ENCODE data around the gene PRELID2.

PRELID2 gene

GRCh38 chr5:145792840-145793239, 42.3 kb downstream of the PRELID2 start:
- no peak for DNase-seq

DNA sequence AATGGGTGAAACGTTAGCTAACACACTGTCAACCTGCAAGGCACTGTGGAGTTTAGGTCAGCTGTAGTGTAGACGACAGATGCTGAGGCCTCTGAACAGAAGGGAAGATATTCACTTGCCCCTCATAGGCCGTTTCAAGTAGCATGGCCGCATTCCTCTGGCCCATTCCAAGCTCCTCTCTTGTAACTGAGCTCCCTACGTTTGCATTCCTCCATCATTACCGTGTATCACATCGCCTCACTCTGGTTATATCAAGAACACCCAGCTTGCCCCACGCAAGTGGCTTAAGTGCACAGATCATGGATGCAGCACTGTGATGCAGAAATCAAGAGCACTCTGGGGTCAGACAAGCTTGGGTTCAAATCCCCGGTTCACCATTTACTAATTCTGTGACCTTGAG, 43.3 kb downstream of the PRELID2 start:
- DNase-seq = no peak

- DNase-seq = no peak
These were observed 47.1 kb downstream of the PRELID2 start for GRCh38 chr5:145787996-145788395.

- DNase-seq = no peak
These were observed 47.6 kb downstream of the PRELID2 start for GRCh38 chr5:145787507-145787906.

DNA sequence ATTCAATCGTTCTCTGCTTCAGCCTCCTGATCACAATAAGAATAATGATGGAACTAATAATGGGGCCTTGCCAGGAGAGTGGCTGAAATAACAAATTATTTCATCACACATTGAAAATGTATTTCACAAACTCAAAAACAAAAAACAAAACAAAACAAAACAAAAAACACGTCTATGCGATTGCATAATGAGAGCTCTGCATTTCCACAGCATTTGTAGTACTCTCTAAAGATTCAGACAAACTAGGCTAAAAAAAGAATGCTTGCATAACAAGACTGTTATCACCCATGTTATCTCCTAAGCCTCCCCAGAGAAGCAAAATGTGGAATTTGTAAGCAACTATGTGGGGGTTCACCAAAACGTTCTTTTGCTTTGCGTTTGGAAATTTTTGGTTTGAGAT, 48.1 kb downstream of the PRELID2 start:
- DNase-seq = no peak

- no peak for DNase-seq
These were observed 54.2 kb downstream of the PRELID2 start for GRCh38 chr5:145780982-145781381.

- DNase-seq = no peak
These were observed 56.8 kb downstream of the PRELID2 start for GRCh38 chr5:145778144-145778900.

GRCh38 chr5:145777445-145778063, 57.6 kb downstream of the PRELID2 start:
- DNase-seq = no peak

DNA sequence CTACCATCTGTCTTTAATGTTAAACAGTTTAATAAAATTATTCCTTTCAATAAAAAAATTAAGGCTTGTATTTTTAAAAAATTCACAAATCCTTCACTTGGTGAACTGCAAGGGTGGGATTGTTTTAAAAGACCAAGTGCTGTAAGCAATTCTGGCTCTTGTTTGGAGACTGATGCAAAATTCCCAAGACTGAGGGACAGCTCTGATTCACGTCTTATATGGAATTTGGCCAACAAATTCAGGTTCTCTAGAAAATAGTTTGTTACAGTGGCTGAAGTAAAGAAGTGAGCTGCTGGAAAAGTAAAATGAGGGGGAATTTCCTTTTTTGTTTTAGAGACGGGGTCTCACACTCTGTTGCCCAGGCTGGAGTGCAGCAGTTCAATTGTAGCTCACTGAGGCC, 58.3 kb downstream of the PRELID2 start:
- DNase-seq = no peak

GRCh38 chr5:145775893-145776444, 59.2 kb downstream of the PRELID2 start:
- DNase-seq = no peak

DNA sequence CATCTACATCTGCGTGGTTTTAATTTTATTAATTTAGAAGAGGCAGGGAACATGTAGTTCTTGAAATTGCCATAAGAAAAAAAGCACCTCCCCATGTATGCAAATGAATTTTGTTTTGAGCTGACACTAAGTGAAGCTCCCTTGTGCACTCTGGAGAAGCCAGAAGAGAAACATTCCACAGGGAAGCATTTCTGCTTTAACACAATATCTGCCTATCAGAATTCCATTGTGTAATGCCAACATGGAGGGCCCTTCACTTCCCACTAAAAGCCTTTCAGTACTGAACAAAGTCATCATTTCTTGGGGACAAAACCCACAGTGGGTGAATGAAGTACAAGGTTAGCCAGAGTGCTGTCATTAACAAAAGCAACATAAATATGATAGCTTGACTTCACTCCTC, 59.7 kb downstream of the PRELID2 start:
- no peak for DNase-seq

DNA sequence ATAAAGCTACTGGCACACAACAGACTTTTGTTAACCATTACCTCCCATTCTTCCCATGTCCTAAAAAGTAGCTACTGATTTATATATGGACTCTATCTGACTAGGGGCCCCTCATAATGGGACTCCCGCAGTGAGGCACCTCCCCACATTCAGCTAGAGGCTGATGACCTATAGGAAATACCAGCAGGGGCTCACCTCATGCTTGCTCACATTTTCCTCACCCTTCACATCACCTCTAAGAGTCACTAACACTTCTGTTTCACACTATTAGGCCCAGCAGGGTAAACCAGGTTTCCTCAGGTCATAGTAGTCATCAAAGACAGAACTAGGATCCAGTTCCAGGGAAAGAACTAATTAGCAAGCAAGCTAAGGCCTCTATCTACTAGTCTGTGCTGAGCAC, 60.7 kb downstream of the PRELID2 start:
- no peak for DNase-seq

- no peak for DNase-seq
These were observed 62.7 kb downstream of the PRELID2 start for GRCh38 chr5:145772466-145772865.

DNA sequence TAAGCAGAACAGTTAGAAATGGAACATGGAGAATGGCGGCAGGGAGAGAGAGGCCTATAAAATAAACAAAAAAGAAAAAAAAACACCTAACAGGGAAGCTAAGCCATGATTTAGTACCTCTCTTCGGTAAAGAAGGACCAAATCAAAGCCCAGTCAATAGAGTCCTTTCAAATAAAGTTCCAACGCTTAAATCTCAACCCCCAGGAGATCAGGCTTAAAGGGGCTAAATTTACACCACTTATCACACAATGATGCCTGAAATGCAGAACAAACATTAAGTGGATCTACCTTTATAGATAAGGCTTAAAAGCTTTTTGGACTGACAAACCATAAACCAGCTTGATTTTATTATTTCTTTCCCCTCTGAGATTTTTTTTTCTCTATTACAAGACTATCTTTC, 66.3 kb downstream of the PRELID2 start:
- peak; percentile 0 for DNase-seq

DNA sequence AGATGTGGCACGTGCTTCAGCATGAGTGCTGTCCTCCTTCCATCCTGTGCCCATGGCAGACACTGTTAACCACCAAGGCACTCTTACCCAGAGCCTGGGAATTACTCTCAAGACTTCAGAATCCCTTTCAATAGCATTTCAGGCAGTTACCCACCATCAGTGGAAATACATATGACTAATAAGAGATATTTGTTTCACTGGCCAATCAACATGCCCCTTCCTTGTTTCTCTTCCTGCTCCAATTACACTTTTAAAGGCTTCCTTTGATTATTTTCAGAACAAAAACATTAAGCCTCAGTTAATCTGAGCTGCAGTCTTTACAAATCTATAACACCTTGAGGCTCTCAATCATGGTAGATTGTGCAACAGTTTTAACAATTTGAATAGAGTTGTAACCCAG, 70.8 kb downstream of the PRELID2 start:
- DNase-seq = no peak

DNA sequence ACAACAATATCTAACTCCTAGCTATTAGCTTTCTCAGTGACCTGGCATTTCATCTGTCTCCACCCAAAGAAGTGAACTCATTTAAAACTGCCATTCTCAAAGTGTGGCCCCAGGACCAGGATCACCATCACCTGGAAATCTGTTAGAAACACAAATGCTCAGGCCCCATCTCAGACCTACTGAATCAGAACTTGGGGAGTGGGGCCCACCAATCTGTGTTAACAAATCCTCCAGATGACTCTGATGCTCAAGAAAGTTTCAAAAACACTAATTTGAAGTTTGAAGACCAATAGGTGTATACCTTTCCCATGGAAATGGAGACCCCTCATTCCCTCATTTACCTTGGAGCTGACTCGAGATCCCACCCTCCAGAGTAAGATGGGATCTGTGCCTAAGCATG, 72.3 kb downstream of the PRELID2 start:
- DNase-seq = no peak

- no peak for DNase-seq
These were observed 73.9 kb downstream of the PRELID2 start for GRCh38 chr5:145761254-145761653.

- no peak for DNase-seq
These were observed 74.5 kb downstream of the PRELID2 start for GRCh38 chr5:145760660-145761059.

- no peak for DNase-seq
These were observed 82.2 kb downstream of the PRELID2 start for GRCh38 chr5:145752947-145753346.

DNA sequence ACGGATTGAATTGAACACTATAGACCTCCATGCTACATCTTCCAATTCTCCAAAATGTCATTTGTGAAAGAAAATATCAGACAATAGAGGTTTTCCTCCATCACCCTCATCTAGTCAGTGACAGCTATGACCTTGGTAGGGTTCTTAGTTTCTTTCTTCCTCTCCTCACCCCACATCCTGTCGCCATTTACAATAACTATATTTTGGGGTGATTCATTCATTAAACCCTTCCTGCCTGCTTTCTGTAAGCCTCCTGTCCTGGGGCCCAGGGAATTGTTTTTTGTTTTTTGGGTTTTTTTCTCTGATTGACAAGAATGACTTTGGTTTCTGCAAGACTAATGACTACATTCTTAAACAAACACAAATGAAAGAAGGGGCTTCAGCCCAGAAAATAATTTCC, 82.6 kb downstream of the PRELID2 start:
- no peak for DNase-seq

DNA sequence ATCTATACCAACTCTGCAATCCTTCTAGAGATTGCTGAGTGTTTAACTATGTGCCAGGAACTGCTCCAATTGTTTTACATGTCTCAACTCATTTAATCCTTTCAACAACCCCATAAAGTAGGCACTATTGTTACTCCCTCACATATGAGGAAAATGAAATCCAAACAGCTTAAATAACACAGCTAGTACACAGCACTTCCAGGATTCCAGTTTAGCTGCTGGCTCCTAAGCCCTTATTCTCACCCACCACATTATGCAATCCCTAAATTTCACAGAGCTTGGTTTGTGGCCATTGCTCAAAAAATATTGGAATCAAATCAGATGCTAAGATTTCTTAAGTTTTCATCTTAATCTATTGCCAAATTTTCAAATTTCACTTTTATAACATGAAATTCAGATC, 84.9 kb downstream of the PRELID2 start:
- DNase-seq = no peak

- peak; percentile 60 for DNase-seq
These were observed 91.6 kb downstream of the PRELID2 start for GRCh38 chr5:145743396-145744061.

DNA sequence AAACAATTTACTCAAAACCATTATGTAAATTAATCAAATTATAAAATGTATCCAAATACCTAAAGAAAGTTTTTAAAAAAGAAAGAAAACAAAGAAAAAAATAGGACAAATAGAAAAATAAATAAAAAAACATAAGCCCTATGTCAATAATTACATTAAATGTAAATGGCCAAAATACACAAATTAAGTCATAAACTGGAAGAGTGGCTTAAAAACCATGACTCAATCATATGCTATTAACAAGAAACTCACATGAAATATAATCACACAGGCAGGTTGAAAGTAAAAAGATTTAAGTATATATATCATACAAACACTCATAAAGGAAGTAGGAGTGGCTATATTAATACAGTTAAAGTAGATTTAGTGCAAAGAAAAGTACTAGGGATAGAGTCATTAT, 95.3 kb downstream of the PRELID2 start:
- no peak for DNase-seq

GRCh38 chr5:145738227-145738626, 96.9 kb downstream of the PRELID2 start:
- no peak for DNase-seq
